Kasumi-1 (cell line): ENCODE measurements around the gene CTSG.
"Not testable (repeated sequence)": the region's sequence is repeated elsewhere in the genome, so short reads cannot be mapped to it uniquely, and the experiment has no call there.

Experiments
- DNase-seq, 2 experiments: peaks; one replicate each; lab custom pipeline; 2025; lab: John Stamatoyannopoulos, UW

CTSG gene

DNA sequence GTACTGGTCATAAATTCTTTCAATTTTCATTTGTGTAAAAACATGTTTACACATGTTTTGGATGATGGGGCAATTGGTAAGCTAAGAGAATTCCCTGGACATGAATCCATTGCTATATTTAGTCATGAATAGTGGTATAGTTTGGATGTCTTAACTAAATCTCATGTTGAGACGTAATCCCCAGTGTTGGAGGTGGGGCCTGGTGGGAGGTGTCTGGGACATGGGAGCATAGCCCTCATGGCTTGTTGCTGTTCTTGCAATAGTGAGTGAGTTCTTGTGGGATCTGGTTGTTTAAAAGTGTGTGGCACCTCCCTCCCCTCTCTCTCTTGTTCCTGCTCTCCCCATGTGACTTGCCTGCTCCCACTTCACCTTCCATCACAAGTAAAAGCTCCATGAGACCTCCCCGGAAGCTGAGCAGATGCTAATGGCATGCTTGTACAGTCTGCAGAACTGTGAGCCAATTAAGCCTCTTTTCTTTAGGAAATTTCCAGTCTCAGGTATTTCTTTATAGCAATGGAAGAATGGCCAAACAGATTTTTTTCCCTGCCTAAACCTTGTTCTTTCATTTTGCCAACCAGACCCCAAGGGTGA is 33.6 kb downstream of the CTSG start:
- no peak for DNase-seq

DNA sequence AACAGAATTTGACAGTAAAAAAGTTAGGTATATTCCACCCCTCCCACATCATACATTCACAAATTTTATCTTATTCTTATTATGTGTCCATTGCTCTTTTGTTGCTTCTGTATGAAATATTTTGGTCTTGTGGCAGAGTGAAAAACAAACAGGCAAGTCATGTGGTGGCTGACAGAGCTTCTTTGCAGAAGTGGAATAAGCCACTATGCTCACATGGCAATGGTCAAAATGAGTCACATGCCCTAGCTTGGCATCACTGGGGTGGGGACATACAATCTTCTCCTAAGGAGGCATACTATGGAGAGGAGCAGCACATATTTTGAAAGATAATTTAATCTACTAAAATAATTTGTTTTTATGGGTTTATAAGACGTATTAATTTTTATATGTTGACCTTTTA is 40.3 kb downstream of the CTSG start:
- peak in 1 of 2 experiments; percentile 23 for DNase-seq

DNA sequence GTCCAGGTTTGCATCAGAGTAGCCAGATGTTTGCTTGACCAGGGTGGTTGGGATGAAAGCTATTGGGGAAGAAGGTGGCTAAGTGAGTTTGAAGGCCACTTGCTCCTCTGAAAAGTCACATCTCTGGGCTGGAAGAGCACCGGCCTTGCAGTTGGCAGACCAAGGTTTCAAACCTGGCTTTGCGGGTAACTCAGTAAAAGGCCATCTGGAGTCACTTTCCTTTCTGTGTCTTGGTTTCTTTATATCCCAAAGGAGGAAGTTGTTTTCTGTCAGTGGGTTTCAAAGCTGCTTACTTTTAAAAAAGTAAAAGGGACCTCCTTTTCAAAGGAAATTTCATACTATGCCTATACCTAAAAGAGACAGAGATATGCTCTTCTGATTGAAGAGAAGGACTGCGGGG is 41.8 kb downstream of the CTSG start:
- peak; percentile 51 for DNase-seq

DNA sequence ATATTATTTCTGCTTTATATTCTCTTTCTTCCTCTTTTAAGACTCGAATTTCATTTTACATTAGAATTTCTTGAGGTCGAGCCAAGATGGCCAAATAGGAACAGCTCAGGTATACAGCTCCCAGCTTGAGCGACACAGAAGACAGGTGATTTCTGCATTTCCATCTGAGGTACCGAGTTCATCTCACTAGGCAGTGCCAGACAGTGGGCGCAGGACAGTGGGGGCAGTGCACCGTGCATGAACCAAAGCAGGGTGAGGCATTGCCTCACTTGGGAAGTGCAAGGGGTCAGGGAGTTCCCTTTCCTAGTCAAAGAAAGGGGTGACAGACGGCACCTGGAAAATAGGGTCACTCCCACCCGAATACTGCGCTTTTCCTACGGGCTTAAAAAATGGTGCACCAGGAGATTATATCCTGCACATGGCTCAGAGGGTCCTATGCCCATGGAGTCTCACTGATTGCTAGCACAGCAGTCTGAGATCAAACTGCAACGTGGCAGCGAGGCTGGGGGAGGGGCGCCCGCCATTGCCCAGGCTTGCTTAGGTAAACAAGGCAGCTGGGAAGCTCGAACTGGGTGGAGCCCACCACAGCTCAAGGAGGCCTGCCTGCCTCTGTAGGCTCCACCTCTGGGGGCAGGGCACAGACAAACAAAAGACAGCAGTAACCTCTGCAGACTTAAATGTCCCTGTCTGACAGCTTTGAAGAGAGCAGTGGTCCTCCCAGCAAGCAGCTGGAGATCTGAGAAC is 50.0 kb downstream of the CTSG start:
- not testable (repeated sequence) for DNase-seq
